Measurements from ENCODE around the gene NOXA1. TPM values are rescaled to one million over a fixed set of nuclear protein-coding genes. Genes with fewer than 3 reads are reported as not detected.

NOXA1 gene
- total RNA-seq, 1 experiment from 2014 or later = 0.17 TPM

DNA sequence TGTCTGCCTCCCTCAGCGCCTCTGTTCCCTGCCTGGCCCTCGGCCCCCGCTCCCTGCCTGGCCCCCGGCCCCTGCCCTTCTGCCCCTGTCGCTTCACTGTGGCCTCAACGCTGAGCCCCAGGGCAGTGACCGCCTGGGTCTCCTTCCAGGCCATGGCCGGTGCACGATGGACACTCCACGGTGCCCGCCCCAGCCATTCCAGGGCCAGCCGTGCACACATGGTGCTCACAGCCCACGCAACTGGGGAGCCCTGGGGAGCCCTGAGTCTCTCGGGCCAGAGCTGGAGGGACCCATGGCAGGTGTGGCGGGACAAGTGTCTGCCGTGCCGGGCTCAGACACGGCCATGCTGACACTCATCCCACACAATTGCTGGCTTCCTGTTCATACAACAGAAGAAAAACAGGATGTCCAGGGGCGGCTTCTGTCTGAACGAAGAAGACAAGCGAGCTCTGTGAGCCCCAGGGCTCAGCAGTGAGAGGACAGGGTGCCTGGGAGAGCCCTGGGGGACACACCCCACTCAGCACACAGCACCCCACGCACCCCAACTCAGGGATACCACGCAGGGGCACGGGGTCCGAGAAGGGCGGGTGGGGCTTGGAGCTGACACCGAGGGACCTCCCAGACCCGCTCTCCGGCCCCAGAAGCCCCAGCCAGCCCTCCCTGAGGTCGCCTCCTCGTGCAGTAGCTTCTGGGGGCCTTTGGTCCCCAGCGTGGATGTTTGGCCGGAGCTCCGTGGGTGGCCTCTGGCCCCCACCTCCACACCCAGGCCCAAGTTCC is 35.9 kb upstream of the NOXA1 start:
- no peak for DNase-seq (ENCODE audit: low read depth)

DNA sequence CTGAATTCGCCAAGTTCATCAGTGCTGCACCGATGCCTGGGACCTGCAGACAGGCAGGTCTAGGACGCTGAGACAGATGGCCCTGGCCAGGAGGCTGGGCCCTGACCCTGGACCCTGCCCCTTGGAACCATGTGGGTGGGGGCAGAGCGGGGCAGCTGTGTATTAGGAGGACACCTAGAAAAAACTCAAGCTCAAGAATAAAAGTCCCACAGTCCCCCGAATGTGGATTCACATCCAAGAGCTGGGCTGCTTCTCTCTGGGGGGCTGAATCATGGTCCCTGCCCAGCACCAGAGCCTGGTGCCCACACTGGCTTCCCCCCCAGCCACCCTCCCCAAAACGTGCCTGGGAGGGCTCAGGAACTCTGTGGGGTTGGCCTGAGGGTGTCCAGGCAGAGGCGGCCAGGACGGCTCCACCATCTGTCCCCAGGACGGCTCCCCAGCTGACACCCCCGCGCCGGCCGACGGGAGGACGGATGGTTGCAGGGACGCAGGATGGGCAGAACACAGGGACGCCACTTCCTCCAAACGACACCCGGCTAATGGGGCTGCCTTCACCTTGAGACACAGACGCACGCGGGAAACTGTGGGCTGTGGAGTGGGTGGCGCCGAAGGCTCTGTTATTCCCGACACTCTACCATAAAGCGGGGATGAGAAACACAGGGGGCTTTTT is 35.2 kb upstream of the NOXA1 start:
- no peak for DNase-seq (ENCODE audit: low read depth)

DNA sequence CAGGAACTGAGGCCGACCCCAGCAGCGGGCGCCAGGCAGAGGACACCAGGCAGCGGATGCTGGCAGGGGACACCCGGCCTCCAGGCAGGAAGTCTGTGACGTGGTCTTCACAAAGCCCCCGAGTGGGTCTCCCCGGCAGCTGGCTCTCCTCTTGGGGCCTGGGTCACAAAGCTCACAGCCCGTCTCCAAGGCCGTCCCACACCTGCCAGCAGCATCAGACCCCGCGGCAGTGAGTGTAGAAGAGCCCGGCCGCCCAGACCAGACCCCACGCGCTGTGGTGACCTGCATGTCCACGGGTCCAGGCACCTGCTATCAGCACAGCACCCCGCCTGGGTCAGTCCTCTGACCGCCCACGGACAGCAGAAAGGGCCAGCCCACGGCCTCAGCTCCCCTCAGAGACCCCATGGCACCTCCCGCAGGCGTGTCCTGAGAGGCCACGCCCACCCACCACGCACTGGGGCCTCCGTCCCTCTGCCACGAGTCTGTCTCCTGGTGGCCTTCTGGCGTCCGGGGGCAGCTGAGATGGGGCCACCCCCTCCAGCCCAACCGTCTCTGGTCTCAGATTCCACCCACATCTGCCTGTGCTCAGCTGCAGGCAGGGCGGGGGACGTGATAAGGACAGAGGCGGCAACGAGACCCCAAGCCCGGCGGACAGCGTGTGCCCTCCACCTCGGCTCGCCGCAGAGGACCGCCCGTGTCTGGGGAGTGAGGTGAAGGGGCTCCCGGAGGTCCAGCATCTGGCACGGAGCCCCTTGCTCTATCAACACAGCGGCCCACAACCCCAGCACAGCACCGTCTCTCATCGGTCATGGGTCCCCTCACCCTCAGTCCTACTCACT is 34.4 kb upstream of the NOXA1 start:
- DNase-seq (ENCODE audit: low read depth) = no peak

DNA sequence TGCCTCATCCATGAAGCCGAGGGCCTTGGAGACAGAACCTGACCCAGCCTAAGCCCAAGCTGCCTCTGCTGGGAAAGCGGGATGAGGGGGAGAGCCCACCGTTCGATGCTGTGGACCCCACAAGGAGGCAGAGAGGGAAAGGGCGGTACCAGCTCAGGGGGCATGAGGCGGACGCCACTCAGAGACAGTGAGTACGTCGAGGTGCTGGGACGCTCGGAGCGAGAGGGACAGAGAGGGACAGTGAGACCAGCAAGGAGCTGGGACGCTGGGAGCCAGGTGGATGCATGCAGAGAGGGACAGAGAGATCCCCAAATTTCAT is 33.8 kb upstream of the NOXA1 start:
- no peak for DNase-seq (ENCODE audit: low read depth)

DNA sequence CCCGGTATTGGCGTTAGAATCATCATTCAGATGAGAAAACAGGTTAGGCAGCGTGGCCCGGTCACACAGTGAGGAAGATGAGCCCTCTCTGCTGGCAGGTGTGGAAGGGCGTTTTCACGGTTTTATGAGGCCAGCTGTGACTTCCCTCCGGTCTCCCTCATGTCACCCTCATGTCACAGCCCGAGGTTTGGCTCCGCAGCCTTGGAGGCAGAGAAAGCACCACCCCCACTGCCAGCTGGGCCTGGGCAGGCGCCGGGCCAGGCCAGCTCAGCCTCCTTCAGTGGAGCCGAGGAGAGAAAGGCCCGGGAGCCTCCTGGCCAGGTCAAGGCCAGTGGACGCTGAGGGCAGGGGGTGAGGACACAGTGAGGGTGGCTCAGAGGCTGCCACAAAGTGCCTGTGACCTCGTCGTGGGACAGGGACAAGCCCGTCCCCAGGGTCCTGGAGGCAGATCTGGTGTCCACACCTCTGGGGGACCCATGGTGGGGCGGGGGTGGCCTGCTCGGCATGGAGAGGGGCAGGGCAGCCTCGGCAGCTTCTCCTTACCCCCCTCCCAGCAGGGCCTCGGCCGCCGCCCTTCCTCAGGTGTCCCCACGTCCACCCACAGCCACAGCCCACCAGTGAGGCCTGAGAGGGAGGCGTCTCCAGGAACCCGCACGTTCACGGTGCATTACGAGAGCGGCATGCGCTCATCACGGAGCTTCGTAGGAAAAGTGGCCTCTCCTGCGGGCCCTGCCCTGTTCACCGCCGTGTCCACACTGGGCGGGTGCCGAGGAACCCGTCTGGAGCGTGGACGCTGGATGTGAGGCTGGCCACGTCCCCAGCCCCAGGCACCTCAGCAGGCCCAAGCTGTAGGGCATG is 32.4 kb upstream of the NOXA1 start:
- DNase-seq (ENCODE audit: low read depth) = no peak

DNA sequence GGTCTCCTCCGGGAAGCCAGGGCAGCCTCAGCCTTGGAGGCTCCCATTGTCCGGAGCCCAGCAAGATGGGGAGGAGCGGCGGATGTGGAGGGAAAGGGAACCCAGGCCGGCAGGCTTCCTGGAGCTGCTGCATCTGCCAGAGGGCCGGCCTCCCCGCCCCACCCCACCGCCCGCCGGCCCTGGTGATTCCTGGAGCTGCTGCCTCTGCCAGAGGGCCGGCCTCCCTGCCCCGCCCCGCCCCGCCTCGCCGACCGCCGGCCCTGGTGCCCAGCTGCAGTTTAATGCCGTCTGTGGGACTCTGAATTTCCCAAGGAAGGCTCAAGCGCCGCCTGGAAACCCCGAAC is 31.8 kb upstream of the NOXA1 start:
- no peak for DNase-seq (ENCODE audit: low read depth)

DNA sequence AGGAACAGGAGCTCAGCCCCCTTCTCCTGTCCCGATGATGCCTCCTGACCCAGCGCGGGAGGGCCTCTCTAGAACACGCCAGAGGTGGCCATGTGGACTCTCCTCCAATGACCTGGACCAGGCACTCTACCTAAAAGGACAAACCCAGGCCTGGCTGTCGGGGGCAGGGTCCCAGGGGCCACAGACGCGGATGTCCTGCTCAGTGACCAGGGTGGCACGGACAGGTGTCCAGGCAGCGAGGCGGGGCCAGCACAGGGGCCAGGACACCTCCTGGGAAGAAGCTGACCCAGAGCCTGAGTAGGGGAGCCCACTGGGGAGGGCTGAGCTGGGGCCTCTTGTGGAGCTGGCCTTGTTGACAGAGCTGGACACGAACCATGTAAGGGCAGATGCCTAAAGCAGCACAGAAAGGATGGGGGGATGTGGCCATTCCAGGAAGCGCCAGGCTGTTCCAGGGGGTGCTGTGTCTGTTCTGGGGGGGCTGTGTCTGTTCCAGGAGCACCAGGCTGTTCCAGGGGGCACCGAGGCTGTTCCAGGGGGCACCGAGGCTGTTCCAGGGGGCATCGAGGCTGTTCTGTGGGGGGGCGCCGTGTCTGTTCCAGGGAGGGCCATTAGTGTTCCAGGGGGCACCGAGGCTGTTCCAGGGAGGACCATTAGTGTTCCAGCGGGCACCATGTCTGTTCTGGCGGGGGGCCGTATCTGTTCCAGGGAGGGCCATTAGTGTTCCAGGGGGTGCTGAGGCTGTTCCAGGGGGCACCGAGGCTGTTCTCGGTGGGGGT is 30.8 kb upstream of the NOXA1 start:
- no peak for DNase-seq (ENCODE audit: low read depth)

DNA sequence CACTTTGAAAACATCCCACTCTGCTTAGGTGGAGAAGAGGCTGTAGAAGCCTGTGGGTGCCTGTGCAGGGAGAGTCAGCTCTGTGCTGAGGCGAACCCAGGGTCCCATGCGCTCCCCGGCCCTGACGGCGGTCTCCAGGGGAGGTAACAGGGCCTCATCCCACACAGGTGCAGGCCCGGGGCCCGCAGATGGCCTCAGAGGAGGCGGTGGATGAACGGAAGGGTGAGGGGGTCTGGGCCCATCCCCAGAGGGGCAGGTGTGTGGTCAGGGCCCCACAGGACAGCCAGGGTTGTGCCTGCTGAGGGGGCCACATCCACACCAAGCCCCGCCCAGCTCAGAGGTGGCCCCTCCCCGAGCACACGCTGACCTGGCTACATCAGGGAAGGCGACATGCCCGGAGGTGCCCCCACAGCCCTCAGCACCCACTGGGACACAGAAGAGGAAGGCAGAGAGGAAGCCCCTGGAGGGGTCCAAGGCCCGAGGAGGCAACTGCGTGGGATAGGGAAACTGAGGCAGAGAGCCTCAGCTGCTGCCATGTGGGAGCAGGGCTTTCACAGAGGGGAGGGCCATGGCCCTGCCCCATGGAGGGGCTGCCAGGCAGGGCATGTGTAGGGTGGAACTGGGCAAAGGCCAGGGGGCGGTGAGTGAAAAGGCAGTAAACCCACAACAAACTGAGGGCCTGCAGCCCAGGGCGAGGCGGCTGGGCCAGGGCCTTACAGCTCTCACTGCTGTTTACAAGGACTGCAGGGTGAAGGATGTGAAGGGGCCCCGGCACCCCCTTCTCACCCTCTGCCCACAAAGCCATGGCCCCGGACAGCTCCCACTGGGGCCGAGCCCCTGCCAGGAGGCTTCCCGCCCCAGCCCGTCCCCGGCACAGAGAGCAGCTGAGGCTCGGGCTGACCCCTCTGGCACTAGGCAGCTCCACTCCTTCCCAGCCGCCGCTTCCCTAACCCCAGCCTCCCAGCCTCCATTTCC is 29.7 kb upstream of the NOXA1 start:
- DNase-seq (ENCODE audit: low read depth) = no peak

DNA sequence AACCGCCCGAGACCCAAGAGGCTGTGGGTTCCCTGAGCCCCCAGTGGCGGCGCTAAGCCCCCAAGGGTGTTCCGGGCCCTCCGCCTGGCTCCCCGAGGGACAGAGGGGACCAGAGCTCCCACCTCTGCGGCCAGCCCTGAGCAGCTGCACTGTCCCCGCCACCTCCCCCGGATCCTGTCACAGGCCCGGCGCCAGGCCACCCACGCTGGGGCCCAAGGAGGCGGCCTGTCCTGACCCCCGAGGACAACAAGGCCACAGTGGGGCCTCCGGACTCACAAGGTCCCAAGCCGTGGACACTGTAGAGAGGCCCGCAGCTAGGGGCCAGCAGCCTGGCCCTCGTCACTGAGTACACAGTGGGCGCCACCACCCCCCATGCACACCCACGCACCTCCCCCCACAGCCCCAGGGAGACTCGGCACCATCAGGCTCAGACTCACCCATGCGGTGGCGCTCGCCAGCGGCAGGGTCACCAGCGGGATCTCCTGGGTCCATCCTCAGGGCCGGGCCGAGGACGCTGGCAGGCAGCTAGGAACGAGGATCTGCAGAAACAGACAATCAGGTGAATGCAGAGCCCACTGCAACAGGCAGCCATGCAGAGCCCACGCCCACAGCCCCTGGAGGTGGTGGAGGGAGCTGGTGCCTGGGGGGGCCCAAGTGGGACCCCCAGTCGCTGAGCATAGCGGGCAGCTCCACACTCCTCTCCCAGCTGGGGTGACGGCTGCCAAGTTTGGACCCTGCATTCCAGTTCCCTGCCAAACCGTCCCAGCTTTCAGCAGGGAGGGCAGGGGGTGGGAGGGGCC is 28.1 kb upstream of the NOXA1 start:
- DNase-seq (ENCODE audit: low read depth) = no peak

DNA sequence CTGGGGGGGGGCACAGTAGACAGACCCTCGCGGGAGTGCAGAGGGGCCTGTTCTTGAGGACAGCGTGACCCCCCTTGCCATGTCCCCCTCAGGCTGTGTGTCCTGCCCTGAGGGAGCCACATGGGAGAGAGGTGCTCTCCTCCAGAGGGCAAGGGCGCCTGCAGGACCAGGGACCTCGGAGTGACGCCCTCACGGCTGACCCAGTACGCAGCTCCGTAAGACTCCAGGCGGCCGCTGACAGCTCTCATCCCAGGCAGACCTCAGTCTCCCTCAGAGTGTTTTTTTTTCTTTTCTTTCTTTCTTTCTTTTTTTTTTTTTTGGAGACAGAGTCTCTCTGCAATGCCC is 27.6 kb upstream of the NOXA1 start:
- DNase-seq (ENCODE audit: low read depth) = no peak

DNA sequence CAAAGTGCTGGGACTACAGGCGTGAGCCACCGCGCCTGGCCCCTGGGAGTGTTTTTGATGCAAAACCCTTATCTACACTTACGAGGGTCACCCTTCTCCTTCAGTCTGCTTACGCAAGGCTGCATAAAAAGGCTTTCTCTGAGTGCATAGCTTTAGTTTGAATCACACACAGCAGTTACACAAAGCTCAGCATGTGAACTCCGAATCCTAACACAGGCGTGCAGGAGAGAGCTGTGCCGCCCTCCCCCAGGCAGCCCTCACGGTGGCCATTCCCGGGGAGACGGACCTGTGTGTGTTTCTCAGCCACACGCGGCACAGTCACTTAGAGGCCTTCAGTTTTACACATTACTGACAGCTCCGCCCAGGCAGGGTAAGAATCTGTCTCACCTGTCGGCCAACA is 27.0 kb upstream of the NOXA1 start:
- no peak for DNase-seq (ENCODE audit: low read depth)

DNA sequence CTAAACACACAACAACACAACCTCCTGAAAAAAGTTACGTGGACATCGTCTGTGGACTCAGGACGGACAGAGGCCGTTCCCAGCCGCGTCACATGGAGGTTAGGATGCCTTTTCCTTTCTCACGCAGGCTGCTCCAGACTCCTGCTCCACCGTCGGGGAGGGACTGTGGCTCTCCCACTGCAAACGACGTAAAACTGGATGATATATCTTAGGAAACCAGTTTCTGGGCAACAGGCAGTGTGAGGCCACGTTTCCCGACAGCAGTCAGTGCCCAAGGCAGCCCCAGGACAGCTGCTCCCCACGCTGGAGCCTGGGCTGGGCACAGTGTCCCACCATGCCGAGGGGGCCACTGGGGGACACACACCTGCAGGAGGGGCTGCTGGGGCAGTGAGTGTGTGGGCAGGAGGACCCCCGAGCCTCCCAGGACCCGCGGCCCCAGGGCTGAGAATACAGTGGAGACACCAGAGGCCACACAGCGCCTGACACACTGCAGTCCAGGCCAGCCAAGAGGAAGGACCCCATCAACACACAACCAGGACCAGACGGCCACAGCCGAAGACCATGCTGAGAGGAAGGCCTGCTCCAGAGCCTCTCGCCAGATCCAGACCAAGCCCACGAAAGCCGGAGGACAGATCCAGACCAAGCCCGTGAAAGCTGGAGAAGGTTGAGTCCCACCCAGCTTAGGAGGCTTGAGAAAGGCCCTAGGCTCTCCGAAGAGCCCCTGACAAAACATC is 26.4 kb upstream of the NOXA1 start:
- DNase-seq (ENCODE audit: low read depth) = no peak

DNA sequence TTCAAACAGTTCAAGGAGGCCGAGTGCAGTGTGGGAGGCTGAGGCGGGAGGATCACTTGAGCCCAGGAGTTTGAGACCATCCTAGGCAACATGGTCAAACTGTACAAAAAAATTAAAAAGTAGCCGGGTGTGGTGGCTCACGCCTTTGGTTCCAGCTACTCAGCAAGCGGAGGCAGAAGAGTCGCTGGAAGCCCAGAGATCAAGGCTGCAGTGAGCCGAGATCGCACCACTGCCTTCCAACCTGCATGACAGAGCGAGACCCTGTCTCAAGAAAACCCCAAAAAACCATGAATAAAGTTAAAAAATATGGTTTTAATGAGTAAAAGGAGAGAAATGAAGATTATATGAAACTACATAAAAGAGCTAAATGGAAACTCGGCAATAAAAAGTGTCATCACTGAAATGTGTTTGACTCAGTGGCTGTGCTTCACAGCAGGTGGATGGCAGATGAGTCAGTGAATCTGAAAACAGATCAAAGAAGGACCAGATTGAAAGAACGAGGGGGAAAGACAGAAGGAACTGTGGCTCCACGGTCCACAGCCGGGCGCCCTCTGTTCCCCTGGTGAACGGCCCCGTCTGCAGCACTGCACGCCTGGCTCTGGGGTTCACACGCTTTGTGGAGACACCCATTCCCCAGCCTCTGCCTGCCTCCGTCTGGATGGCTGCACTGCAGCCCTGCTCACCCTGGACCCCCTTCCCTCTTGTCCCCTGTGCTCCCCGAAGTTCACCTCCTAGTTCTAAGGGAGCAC is 25.3 kb upstream of the NOXA1 start:
- DNase-seq (ENCODE audit: low read depth) = no peak

DNA sequence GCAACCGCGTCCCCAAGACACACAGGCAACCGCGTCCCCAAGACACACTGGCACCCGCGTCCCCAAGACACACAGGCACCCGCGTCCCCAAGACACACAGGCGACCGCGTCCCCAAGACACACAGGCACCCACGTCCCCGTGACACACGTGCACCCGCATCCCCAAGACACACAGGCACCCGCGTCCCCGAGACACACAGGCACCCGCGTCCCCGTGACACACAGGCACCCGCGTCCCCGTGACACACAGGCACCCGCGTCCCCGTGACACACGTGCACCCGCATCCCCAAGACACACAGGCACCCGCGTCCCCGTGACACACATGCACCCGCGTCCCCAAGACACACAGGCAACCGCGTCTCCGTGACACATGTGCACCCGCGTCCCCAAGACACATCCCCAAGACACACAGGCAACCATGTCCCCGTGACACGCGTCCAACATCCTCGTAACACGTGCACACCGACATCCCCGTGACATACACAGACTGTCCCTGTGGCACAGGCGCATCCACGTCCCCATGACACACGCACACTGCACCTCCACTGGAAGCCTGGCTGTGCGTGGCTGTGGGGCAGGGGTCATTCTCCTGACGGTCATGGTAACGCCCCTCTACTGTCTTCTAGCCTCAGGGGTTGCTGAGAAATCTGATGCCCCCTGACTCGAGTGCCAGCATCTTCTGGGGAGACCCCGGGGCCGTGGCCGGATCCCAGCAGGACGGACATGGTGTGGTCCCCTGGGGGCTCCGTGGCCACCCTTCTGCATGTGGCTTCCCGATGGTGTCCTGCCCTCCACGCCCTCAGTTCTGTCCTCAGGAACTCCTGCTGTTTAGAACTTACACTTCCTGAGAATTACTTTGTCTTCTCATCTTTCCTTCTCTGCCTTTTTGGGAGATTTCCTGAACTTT is 24.4 kb upstream of the NOXA1 start:
- no peak for DNase-seq (ENCODE audit: low read depth)

DNA sequence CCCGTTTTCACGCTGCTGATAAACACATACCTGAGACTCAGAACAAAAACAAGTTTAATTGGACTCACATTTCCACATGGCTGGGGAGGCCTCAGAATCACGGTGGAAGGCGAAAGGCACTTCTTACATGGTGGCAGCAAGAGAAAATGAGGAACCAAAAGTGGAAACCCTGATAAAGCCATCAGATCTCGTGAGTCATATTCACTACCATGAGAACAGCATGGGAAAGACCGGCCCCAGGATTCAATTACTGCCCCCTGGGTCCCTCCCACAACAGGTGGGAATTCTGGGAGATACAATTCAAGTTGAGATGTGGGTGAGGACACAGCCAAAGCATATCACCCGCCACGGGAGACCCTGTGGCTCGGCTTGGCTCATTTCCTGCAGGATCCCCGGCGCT is 20.4 kb upstream of the NOXA1 start:
- peak; percentile 29 for DNase-seq (ENCODE audit: low read depth)

DNA sequence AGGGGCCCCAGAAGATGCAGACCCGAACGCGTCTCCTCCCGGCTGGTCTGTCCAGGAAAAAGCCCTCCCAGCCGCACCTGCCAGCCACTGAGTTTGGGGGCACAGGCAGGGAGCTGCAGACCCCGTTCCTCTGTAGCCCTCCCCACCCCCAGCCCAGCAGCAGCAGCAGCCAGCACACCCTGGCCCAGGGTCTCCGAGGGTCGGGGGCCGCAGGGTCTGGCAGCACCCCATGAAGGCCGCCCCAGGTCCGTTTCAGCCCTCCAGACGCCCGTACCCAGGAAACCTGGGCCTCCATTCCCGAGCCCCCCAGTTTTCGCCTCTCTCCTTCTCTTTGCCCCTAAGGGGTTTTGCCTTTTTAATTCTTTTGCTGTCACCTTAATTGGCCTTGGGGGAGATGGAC is 19.9 kb upstream of the NOXA1 start:
- no peak for DNase-seq (ENCODE audit: low read depth)
